AG04450 (cell line): Measurements from ENCODE around the gene TBC1D2B. TPM values are rescaled to one million over a fixed set of nuclear protein-coding genes. Genes with fewer than 3 reads are reported as not detected.
"Not testable (repeated sequence)": the region's sequence is repeated elsewhere in the genome, so short reads cannot be mapped to it uniquely, and the experiment has no call there.

Source experiments
- CTCF ChIA-PET: fragments of 300-600, 350-600 bp; formaldehyde crosslinking; extraction: SDS; loops from one replicate; lab custom pipeline; 2022; ENCODE audit warnings: antibody characterized with exemption, inconsistent platforms; lab: Charles Lee
- POLR2A ChIA-PET: fragments of 350-600 bp; formaldehyde crosslinking; extraction: SDS; loops from one replicate; lab custom pipeline; 2021; ENCODE audit warnings: antibody characterized with exemption, inconsistent platforms; lab: Yijun Ruan, JAX
- DNase-seq: peaks from one replicate; pipeline ENCODE4 v3.0.0-alpha.2; 2011; ENCODE audit warnings: low read depth, low spot score
- H3K27ac ChIP-seq: one replicate; pipeline ENCODE4 v1.5.1; 2012; ENCODE audit warnings: low read depth, low read length, control low read depth
- H3K27me3 ChIP-seq: one replicate; pipeline ENCODE4 v1.6.0; 2012; ENCODE audit warnings: low read length; ENCODE audit not compliant: control insufficient read depth, insufficient read depth
- H3K4me3 ChIP-seq: 2 replicates; pipeline ENCODE4 v1.5.1; 2011; ENCODE audit warnings: mild to moderate bottlenecking, low read depth, low read length, control low read depth
- H3K9me3 ChIP-seq: 2 replicates; pipeline ENCODE4 v1.5.1; 2012; ENCODE audit warnings: low read length; ENCODE audit not compliant: control insufficient read depth, insufficient read depth
- polyA plus RNA-seq: library from polyadenylated mRNA; depleted of rRNA; stranded (reverse); fragments of >200 nt; gene quantifications from 2 replicates; pipeline ENCODE4 v1.2.3, GENCODE V29; 2011
- TF ChIP-seq, protein P1 (sequence below): IDR thresholded peaks from 2 replicates; pipeline ENCODE4 v1.5.1; 2011; ENCODE audit warnings: low read depth, low read length, control low read depth, inconsistent platforms

The TBC1D2B gene
- polyA plus RNA-seq, 1 experiment, result 42.0 TPM

DNA sequence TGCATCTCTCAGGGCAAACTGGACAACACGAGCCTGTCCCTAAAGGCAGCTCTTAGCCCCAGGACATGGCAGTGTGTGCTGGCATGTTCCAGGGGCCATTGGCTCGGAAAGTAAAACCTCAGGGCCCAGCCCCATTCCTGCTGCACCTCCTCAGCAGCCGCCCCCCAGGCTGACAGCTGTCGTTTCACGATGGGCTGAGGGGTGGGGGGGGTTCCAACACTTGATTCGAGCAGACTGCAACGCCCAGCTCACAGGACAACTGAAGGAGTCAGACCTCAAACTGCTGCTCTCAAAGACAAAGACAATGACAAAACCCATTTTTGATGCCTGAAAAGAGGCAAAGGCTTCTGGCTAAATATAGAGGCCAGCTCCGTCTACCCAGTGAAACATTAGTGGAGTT is 81.3 kb downstream of the TBC1D2B start:
- not testable (repeated sequence) for DNase-seq, H3K27me3 ChIP-seq, H3K4me3 ChIP-seq, H3K27ac ChIP-seq, H3K9me3 ChIP-seq
- ChIA-PET CTCF (interaction anchor here (1.2 to 2.6 kb wide), 3 partner anchors 9 to 112 kb away, joined by 5 to 10 read pairs (median 6); no protein-coding TSS in a partner anchor), POLR2A (interaction anchor here (1.2 kb wide), 1 partner anchor 9 kb away, joined by 4 read pairs; no protein-coding TSS in a partner anchor)

DNA sequence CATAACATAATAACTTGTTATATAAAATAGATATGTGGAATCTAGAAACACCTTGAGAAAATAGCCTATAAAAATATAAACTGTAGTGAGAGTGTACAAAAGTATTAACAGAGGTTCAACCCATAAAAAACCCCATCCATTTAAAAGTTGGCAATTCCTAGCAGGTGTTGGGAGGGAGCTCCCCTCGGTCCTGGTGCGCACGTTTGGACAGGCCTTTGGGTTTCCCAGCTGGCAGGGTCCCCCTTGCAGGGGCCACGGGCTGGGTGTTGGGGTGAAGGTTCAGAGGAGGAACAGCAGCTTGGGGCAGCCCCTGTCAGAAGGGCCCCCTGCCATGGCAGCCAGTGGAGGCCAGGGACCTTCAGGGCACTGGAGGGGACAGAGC is 82.0 kb downstream of the TBC1D2B start:
- ChIA-PET CTCF (interaction anchor here (1.4 to 2.6 kb wide), 2 partner anchors 29 to 113 kb away, joined by 6 to 10 read pairs; no protein-coding TSS in a partner anchor), POLR2A (interaction anchor here (0.6 to 1.4 kb wide), 4 partner anchors 9 to 98 kb away, joined by 3 to 5 read pairs (median 4); no protein-coding TSS in a partner anchor)
- not testable (repeated sequence) for H3K4me3 ChIP-seq, DNase-seq, H3K27ac ChIP-seq, H3K9me3 ChIP-seq, H3K27me3 ChIP-seq

DNA sequence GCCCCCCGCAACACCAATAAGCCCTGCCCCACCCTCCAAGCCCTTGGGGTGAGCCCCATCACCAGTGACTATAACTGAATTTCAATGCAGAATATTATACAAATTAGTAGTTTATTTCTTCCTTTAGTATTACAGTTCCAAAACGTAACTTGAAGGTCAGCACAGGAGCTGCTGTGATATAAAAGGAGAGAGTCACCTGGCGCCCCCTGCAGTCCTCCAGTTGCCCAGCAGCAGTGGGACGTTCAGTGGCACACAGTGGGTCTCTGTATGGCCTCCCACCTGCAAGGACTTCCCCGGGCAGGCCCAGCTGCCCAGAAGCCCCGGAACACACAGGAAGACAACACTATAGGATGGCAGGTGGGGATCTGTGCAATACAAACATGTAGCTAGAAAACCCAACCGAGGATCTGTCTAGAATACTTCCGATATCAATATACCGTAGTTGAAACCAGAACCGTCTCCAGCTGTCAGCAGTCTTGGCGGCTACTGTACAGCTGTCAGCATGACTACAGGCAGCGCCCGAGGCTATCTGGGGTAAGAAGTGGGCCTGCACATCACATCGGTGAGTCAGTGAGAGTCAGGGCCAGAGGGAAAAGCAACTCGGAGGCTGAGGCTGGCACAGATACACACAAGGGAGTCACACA is 82.5 kb downstream of the TBC1D2B start:
- TF ChIP-seq, protein P1, sequence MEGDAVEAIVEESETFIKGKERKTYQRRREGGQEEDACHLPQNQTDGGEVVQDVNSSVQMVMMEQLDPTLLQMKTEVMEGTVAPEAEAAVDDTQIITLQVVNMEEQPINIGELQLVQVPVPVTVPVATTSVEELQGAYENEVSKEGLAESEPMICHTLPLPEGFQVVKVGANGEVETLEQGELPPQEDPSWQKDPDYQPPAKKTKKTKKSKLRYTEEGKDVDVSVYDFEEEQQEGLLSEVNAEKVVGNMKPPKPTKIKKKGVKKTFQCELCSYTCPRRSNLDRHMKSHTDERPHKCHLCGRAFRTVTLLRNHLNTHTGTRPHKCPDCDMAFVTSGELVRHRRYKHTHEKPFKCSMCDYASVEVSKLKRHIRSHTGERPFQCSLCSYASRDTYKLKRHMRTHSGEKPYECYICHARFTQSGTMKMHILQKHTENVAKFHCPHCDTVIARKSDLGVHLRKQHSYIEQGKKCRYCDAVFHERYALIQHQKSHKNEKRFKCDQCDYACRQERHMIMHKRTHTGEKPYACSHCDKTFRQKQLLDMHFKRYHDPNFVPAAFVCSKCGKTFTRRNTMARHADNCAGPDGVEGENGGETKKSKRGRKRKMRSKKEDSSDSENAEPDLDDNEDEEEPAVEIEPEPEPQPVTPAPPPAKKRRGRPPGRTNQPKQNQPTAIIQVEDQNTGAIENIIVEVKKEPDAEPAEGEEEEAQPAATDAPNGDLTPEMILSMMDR, result peak; percentile 26
- peak; percentile 70 for DNase-seq
- H3K27ac ChIP-seq, H3K9me3 ChIP-seq, H3K4me3 ChIP-seq, CTCF ChIA-PET, H3K27me3 ChIP-seq: not testable (repeated sequence)
- POLR2A ChIA-PET, result interaction anchor here (0.6 to 1.4 kb wide), 4 partner anchors 8 to 99 kb away, joined by 3 to 5 read pairs (median 4); no protein-coding TSS in a partner anchor

DNA sequence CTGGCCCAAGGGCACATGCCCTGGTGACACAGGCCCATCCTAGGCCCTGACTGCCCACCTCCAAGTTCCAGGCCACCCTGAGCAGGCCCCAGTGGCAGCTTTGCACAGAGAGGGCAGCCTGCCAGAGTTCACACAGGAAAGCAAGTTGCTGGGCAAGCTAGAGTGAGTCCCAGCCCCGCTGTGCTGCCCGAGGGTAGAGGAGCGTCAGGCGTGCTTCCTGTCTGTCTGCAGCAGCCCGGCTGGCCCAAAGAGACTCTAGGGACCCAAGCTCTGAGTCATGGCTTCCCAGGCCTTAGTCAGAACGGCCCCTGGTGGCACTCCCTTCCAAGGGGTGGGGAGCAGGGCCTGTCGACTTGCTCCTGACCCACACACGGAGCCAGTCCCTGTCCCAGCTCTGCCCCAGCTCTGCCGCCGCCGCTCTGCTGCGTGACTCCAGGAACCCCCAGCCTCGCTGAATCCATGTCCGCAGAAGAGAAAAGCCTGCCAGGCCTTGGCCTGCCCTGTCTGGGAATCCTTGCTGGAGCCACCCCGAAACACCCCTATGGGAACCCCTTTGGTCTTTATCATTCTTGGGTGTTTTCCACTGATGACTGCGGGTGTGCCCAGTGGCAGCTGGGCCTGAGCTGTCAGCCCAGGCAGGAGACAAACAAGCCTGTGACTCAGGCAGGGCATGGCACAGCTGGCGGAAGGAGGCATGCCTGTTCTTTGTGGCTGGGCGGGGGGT is 83.4 kb downstream of the TBC1D2B start:
- DNase-seq, POLR2A ChIA-PET, H3K9me3 ChIP-seq, CTCF ChIA-PET, H3K4me3 ChIP-seq, H3K27me3 ChIP-seq: not testable (repeated sequence)
- peak overlapping the region; percentile 21 for H3K27ac ChIP-seq

DNA sequence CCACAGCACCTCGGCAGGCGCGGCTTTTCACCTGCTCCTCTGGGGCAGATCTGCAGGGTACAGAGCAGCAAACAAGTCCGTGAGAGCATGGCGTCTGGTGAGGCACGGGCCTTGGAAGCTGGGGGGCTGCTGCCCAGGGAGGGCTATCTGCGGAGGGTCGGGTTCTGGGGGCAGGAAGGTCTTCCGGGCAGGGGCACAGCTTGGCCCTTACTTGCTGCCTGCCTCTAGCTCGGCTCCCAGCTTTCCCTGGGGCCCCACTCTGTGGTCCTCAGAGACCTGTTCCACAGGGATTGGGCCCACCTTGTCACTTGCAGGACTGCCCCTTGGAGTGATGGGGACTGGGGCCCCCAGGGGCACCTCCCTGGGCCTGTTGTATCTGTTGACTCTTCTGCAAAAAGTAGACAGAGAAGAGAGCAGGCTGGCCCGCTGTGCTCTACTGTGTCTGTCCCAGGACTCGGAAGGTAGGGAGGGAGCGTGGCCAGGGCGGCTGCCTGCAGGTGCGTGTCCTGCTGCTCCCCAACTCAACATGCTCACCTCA is 84.1 kb downstream of the TBC1D2B start:
- ChIA-PET POLR2A (no interaction called here), CTCF (interaction anchor here (1.8 kb wide), 1 partner anchor 247 kb away, joined by 5 read pairs; no protein-coding TSS in a partner anchor)
- H3K4me3 ChIP-seq, result no peak overlapping the region

More for the DNA sequence above, 84.1 kb downstream of the TBC1D2B start:
- Histone ChIP-seq H3K27ac (no peak overlapping the region), H3K9me3 (no peaks in the 10 kb centered on the region; the same call in 1 of the 2 replicates), H3K27me3 (no peaks in the 10 kb centered on the region)
- no peak for DNase-seq
- TF ChIP-seq, protein P1, result no peak
